Activated CD8-positive, alpha-beta T cell treated with anti-CD3 and anti-CD28 coated beads, Interleukin-2, amount 10 ng/mL, durations not matched to agents 7 days and 5 days (primary cell): ENCODE measurements around the gene TMEM117. TPM values are rescaled to one million over a fixed set of nuclear protein-coding genes. Genes with fewer than 3 reads are reported as not detected.

Experiments used
- ATAC-seq: fragments of 150-1000 bp; cut with Tn5 transposase; one replicate; pipeline ENCODE4 v1.10.0; 2021; ENCODE audit warnings: moderate library complexity
- CTCF ChIA-PET: fragments of 350-600 bp; sonication (Branson Sonifier 250); formaldehyde crosslinking; loops from one replicate; lab custom pipeline; 2021; ENCODE audit warnings: antibody characterized with exemption; lab: Charles Lee
- POLR2A ChIA-PET: fragments of 350-600 bp; sonication (Branson Sonifier 250); formaldehyde crosslinking; loops from one replicate; lab custom pipeline; 2021; ENCODE audit warnings: antibody characterized with exemption; lab: Charles Lee
- DNase-seq: peaks from one replicate; pipeline ENCODE4 v3.0.0-alpha.2; 2020
- H3K27ac Mint-ChIP-seq: one replicate; pipeline ENCODE4 v1.8.0; 2021; ENCODE audit warnings: mild to moderate bottlenecking, mixed read lengths
- H3K27me3 Mint-ChIP-seq: one replicate; pipeline ENCODE4 v1.8.0; 2021; ENCODE audit warnings: low read depth, mixed read lengths
- H3K36me3 Mint-ChIP-seq: one replicate; pipeline ENCODE4 v1.8.0; 2021; ENCODE audit warnings: low read depth, mixed read lengths
- H3K4me1 Mint-ChIP-seq: one replicate; pipeline ENCODE4 v1.8.0; 2021; ENCODE audit warnings: low read depth, mixed read lengths
- H3K4me3 Mint-ChIP-seq: one replicate; pipeline ENCODE4 v1.8.0; 2021; ENCODE audit warnings: mild to moderate bottlenecking, mixed read lengths
- H3K9me3 Mint-ChIP-seq: one replicate; pipeline ENCODE4 v1.8.0; 2022; ENCODE audit warnings: mixed read lengths; ENCODE audit not compliant: insufficient read depth
- total RNA-seq, 2 experiments: library from RNA; stranded (reverse); gene quantifications; one replicate each; pipeline ENCODE4 v1.2.3, GENCODE V29; 2021

Gene TMEM117
- total RNA-seq, 2 experiments from 2014 or later = 0.24 to 0.86 TPM

- POLR2A ChIA-PET = no interaction called here
- Mint-ChIP-seq H3K27ac (no peak overlapping the region), H3K27me3 (no peaks in the 10 kb centered on the region), H3K4me1 (no peaks in the 10 kb centered on the region), H3K9me3 (no peaks in the 10 kb centered on the region), H3K4me3 (no peak overlapping the region), H3K36me3 (no peaks in the 10 kb centered on the region)
- DNase-seq (no peak), ATAC-seq (no peak)
- CTCF ChIA-PET = interaction anchor here (1.0 to 3.3 kb wide), 3 partner anchors 13 to 108 kb away, joined by 3 to 34 read pairs (median 4); no protein-coding TSS in a partner anchor
These were observed 49.0 kb downstream of the TMEM117 start for GRCh38 chr12:43884683-43885410.

- CTCF ChIA-PET = no interaction called here
- Mint-ChIP-seq H3K9me3 (no peaks in the 10 kb centered on the region), H3K27ac (no peak overlapping the region), H3K4me3 (no peak overlapping the region), H3K4me1 (no peaks in the 10 kb centered on the region), H3K27me3 (no peaks in the 10 kb centered on the region), H3K36me3 (no peaks in the 10 kb centered on the region)
- DNase-seq (no peak), ATAC-seq (no peak)
- POLR2A ChIA-PET = no interaction called here
These were observed 51.5 kb downstream of the TMEM117 start for GRCh38 chr12:43887397-43887796.

GRCh38 chr12:43891856-43892574 is 56.1 kb downstream of the TMEM117 start:
- H3K9me3 Mint-ChIP-seq = no peaks in the 10 kb centered on the region
- no peaks in the 10 kb centered on the region for H3K4me1 Mint-ChIP-seq
- no peaks in the 10 kb centered on the region for H3K27me3 Mint-ChIP-seq
- no peak for ATAC-seq
- no peak for DNase-seq
- no peaks in the 10 kb centered on the region for H3K36me3 Mint-ChIP-seq
- CTCF ChIA-PET = interaction anchor here (1.0 kb wide), 1 partner anchor 9 kb away, joined by 3 read pairs; no protein-coding TSS in a partner anchor
- H3K27ac Mint-ChIP-seq = no peak overlapping the region
- H3K4me3 Mint-ChIP-seq = no peak overlapping the region
- POLR2A ChIA-PET = no interaction called here

GRCh38 chr12:43893670-43894069 is 57.8 kb downstream of the TMEM117 start:
- no peak overlapping the region for H3K27ac Mint-ChIP-seq
- H3K4me1 Mint-ChIP-seq = no peaks in the 10 kb centered on the region
- no peak for ATAC-seq
- no peak overlapping the region for H3K4me3 Mint-ChIP-seq
- H3K27me3 Mint-ChIP-seq = no peaks in the 10 kb centered on the region
- CTCF ChIA-PET = interaction anchor here (0.9 kb wide), 1 partner anchor 11 kb away, joined by 3 read pairs; no protein-coding TSS in a partner anchor
- POLR2A ChIA-PET = no interaction called here
- H3K9me3 Mint-ChIP-seq = no peaks in the 10 kb centered on the region
- no peak for DNase-seq
- no peaks in the 10 kb centered on the region for H3K36me3 Mint-ChIP-seq

- Mint-ChIP-seq H3K27ac (no peak overlapping the region), H3K4me3 (no peak overlapping the region), H3K9me3 (no peaks in the 10 kb centered on the region), H3K27me3 (no peaks in the 10 kb centered on the region), H3K4me1 (no peaks in the 10 kb centered on the region), H3K36me3 (no peaks in the 10 kb centered on the region)
- DNase-seq (no peak), ATAC-seq (no peak)
- ChIA-PET POLR2A (no interaction called here), CTCF (no interaction called here)
These were observed 59.8 kb downstream of the TMEM117 start for GRCh38 chr12:43895580-43896206.

GRCh38 chr12:43896496-43896895 is 60.6 kb downstream of the TMEM117 start:
- no peak for ATAC-seq
- no peak overlapping the region for H3K4me3 Mint-ChIP-seq
- no peak for DNase-seq
- H3K27me3 Mint-ChIP-seq = no peaks in the 10 kb centered on the region
- no peaks in the 10 kb centered on the region for H3K9me3 Mint-ChIP-seq
- no peaks in the 10 kb centered on the region for H3K36me3 Mint-ChIP-seq
- H3K4me1 Mint-ChIP-seq = no peaks in the 10 kb centered on the region
- no peak overlapping the region for H3K27ac Mint-ChIP-seq
- CTCF ChIA-PET = no interaction called here
- POLR2A ChIA-PET = no interaction called here

- no peak for DNase-seq
- no peak for ATAC-seq
- no peaks in the 10 kb centered on the region for H3K9me3 Mint-ChIP-seq
- ChIA-PET CTCF (interaction anchor here (1.5 kb wide), 1 partner anchor 16 kb away, joined by 3 read pairs; no protein-coding TSS in a partner anchor), POLR2A (no interaction called here)
- H3K36me3 Mint-ChIP-seq = no peaks in the 10 kb centered on the region
- no peaks in the 10 kb centered on the region for H3K27me3 Mint-ChIP-seq
- no peak overlapping the region for H3K27ac Mint-ChIP-seq
- no peak overlapping the region for H3K4me3 Mint-ChIP-seq
- no peaks in the 10 kb centered on the region for H3K4me1 Mint-ChIP-seq
These were observed 62.6 kb downstream of the TMEM117 start for GRCh38 chr12:43898474-43898873.

- Mint-ChIP-seq H3K36me3 (no peaks in the 10 kb centered on the region), H3K27ac (no peak overlapping the region), H3K27me3 (no peaks in the 10 kb centered on the region), H3K9me3 (no peaks in the 10 kb centered on the region), H3K4me3 (no peak overlapping the region), H3K4me1 (no peaks in the 10 kb centered on the region)
- CTCF ChIA-PET = interaction anchor here (1.5 kb wide), 1 partner anchor 17 kb away, joined by 3 read pairs; no protein-coding TSS in a partner anchor
- ATAC-seq (no peak), DNase-seq (no peak)
- POLR2A ChIA-PET = no interaction called here
These were observed 63.7 kb downstream of the TMEM117 start for GRCh38 chr12:43899574-43899973.

- no peak for DNase-seq
- ChIA-PET POLR2A (no interaction called here), CTCF (no interaction called here)
- H3K4me3 Mint-ChIP-seq = no peak overlapping the region
- H3K9me3 Mint-ChIP-seq = no peaks in the 10 kb centered on the region
- ATAC-seq = no peak
- no peaks in the 10 kb centered on the region for H3K4me1 Mint-ChIP-seq
- H3K36me3 Mint-ChIP-seq = no peaks in the 10 kb centered on the region
- H3K27me3 Mint-ChIP-seq = no peaks in the 10 kb centered on the region
- no peak overlapping the region for H3K27ac Mint-ChIP-seq
These were observed 67.8 kb downstream of the TMEM117 start for GRCh38 chr12:43903686-43904085.

- ChIA-PET POLR2A (no interaction called here), CTCF (no interaction called here)
- no peak for ATAC-seq
- H3K27me3 Mint-ChIP-seq = no peaks in the 10 kb centered on the region
- no peak overlapping the region for H3K4me3 Mint-ChIP-seq
- H3K27ac Mint-ChIP-seq = no peak overlapping the region
- H3K36me3 Mint-ChIP-seq = no peaks in the 10 kb centered on the region
- H3K4me1 Mint-ChIP-seq = no peaks in the 10 kb centered on the region
- no peaks in the 10 kb centered on the region for H3K9me3 Mint-ChIP-seq
- no peak for DNase-seq
These were observed 77.0 kb downstream of the TMEM117 start for GRCh38 chr12:43912859-43913258.

GRCh38 chr12:43914391-43914790 is 78.5 kb downstream of the TMEM117 start:
- POLR2A ChIA-PET = no interaction called here
- no peak overlapping the region for H3K4me3 Mint-ChIP-seq
- CTCF ChIA-PET = no interaction called here
- no peaks in the 10 kb centered on the region for H3K9me3 Mint-ChIP-seq
- H3K27ac Mint-ChIP-seq = no peak overlapping the region
- H3K36me3 Mint-ChIP-seq = no peaks in the 10 kb centered on the region
- no peaks in the 10 kb centered on the region for H3K27me3 Mint-ChIP-seq
- ATAC-seq = no peak
- DNase-seq = no peak
- no peaks in the 10 kb centered on the region for H3K4me1 Mint-ChIP-seq

GRCh38 chr12:43914923-43915468 is 79.1 kb downstream of the TMEM117 start:
- no peaks in the 10 kb centered on the region for H3K9me3 Mint-ChIP-seq
- no peak overlapping the region for H3K4me3 Mint-ChIP-seq
- no peaks in the 10 kb centered on the region for H3K36me3 Mint-ChIP-seq
- CTCF ChIA-PET = no interaction called here
- no peaks in the 10 kb centered on the region for H3K4me1 Mint-ChIP-seq
- POLR2A ChIA-PET = no interaction called here
- DNase-seq (no peak), ATAC-seq (no peak)
- no peak overlapping the region for H3K27ac Mint-ChIP-seq
- H3K27me3 Mint-ChIP-seq = no peaks in the 10 kb centered on the region
